Astrocyte (in vitro differentiated cells and primary cell): ENCODE data around the gene LHPP.

Source experiments
- EZH2 ChIP-seq: IDR thresholded peaks from 2 replicates; pipeline ENCODE4 v1.6.1; 2012; ENCODE audit warnings: mild to moderate bottlenecking, low read length, inconsistent platforms; ENCODE audit not compliant: insufficient read depth
- TF ChIP-seq, protein P1 (sequence below): IDR thresholded peaks from 2 replicates; pipeline ENCODE4 v1.5.1; 2011; ENCODE audit warnings: low read depth, mild to moderate bottlenecking, inconsistent platforms, low read length, moderate library complexity; ENCODE audit not compliant: insufficient read depth

- TF ChIP-seq, protein P1, sequence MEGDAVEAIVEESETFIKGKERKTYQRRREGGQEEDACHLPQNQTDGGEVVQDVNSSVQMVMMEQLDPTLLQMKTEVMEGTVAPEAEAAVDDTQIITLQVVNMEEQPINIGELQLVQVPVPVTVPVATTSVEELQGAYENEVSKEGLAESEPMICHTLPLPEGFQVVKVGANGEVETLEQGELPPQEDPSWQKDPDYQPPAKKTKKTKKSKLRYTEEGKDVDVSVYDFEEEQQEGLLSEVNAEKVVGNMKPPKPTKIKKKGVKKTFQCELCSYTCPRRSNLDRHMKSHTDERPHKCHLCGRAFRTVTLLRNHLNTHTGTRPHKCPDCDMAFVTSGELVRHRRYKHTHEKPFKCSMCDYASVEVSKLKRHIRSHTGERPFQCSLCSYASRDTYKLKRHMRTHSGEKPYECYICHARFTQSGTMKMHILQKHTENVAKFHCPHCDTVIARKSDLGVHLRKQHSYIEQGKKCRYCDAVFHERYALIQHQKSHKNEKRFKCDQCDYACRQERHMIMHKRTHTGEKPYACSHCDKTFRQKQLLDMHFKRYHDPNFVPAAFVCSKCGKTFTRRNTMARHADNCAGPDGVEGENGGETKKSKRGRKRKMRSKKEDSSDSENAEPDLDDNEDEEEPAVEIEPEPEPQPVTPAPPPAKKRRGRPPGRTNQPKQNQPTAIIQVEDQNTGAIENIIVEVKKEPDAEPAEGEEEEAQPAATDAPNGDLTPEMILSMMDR: no peak
- TF ChIP-seq EZH2: no peak
Observed at GRCh38 chr10:124416733-124417132, 44.9 kb upstream of the LHPP start.
